ENCODE data around the gene PMFBP1. TPM values are rescaled to one million over a fixed set of nuclear protein-coding genes. Genes with fewer than 3 reads are reported as not detected.

The PMFBP1 gene
- total and polyA plus RNA-seq, 10 of the 15 experiments (the other 5 are each of a cell fraction or from before 2014, with no cell fraction given): 0.40 to 2.3 (median 1.1) TPM

DNA sequence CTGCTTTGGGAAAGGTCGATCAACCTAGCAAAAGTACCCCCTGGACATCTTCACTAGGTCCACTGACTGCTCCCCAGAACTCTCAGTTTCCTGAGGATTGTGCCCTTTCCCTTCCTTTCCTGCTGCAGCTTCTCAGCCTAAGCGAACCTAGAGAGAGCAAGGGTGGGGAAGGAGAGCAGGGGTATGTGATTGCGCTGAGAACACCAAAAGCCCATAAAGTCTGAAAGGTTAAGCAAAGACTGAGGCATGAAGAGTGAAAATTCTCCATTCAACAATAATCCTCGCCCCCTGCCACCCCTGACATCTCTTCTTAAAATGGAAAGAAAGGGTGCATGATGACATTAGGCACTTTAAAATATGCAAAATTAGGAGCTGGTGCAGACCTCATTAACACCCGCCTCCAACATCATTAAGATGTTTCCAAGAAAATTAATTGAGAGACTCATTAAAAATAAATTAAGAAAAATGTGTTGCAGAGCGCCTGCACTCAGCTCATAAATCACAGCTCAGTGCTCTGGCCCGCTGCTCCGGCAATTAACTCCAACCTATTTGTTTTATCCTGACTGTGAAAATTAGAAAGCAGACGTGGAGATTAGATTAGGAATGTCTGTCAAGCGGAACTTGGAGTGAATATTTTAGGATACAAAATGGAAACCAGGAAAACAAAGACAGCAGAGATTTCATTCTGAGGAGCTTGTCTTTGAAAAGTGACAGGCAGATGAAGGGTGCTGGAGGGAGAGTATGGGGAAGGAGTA is 49.1 kb upstream of the PMFBP1 start:
- H3K27me3 ChIP-seq (replicated peaks in 1 of 2; ENCODE audit: control insufficient read depth in 2 of 2, insufficient read depth in 2 of 2, low read length in 1 of 2): no peaks in the 10 kb centered on the region
- no peaks in the 10 kb centered on the region for H3K4me1 ChIP-seq (ENCODE audit: control insufficient read depth, insufficient read depth, low read length)
- H3K9me3 ChIP-seq (replicated peaks; ENCODE audit: control insufficient read depth, insufficient read depth, low read length): no peaks in the 10 kb centered on the region
- no peak for ATAC-seq
- H3K27ac ChIP-seq (ENCODE audit: control insufficient read depth, insufficient read depth): no peak overlapping the region
- in situ Hi-C loops (cut with MboI): no loop called here
- H3K4me3 ChIP-seq: no peak overlapping the region
- FAIRE-seq: no peak
- RAD21 ChIA-PET (ENCODE audit: unreplicated experiment): no interaction called here
- no peaks in the 10 kb centered on the region for H4K20me1 ChIP-seq (ENCODE audit: control insufficient read depth, insufficient read depth)
- intact Hi-C loops (cut with micrococcal nuclease; ENCODE audit: unreplicated experiment): no loop called here
- H3K9ac ChIP-seq (ENCODE audit: control insufficient read depth, insufficient read depth, low read length): no peak overlapping the region
- POLR2A ChIA-PET: no interaction called here
- no TSS peak for BruUV-seq (replicated peaks)
- 71% methylated on average over 10 of the region's 10 CpGs for WGBS (ENCODE audit: insufficient coverage, insufficient replicate concordance, low lambda C conversion rate, missing lambda C conversion rate)
- H3K36me3 ChIP-seq (ENCODE audit: control insufficient read depth in 2 of 2, insufficient read depth in 2 of 2, low read length in 1 of 2): no peaks in the 10 kb centered on the region
- no peak for DNase-seq (ENCODE audit: low read depth, low spot score)
- no peak overlapping the region for H2AFZ ChIP-seq (ENCODE audit: control insufficient read depth, low read depth, low read length)
- SMC1A ChIA-PET (ENCODE audit: uncharacterized antibody, unreplicated experiment): interaction anchor here (1.3 kb wide), 1 partner anchor 95 kb away, joined by 4 read pairs; no protein-coding TSS in a partner anchor
- no peak overlapping the region for H3K4me2 ChIP-seq (ENCODE audit: control insufficient read depth, insufficient read depth)
- H3K79me2 ChIP-seq (ENCODE audit: control insufficient read depth, insufficient read depth, low read length): no peaks in the 10 kb centered on the region
- TF ChIP-seq ETV6 (conservative IDR thresholded peaks at IDR 0.05 in 1 of 2, IDR thresholded peaks at IDR 0.05 in 1 of 2; ENCODE audit: borderline replicate concordance in 1 of 2, low read depth in 1 of 2): no peak
- TF ChIP-seq DPF2 (IDR thresholded peaks at IDR 0.05): no peak
- TF ChIP-seq FOXK2 (IDR thresholded peaks at IDR 0.05): no peak
- TF ChIP-seq EP300 (IDR thresholded peaks at IDR 0.05; ENCODE audit: borderline replicate concordance in 1 of 2, control insufficient read depth in 1 of 2, low read depth in 2 of 2, low read length in 2 of 2): no peak
- TF ChIP-seq MYB (IDR thresholded peaks at IDR 0.05; ENCODE audit: borderline replicate concordance, low read depth, low read length): no peak
- TF ChIP-seq HCFC1 (IDR thresholded peaks at IDR 0.05; ENCODE audit: low read length): no peak
- CTCF ChIA-PET: no interaction called here

DNA sequence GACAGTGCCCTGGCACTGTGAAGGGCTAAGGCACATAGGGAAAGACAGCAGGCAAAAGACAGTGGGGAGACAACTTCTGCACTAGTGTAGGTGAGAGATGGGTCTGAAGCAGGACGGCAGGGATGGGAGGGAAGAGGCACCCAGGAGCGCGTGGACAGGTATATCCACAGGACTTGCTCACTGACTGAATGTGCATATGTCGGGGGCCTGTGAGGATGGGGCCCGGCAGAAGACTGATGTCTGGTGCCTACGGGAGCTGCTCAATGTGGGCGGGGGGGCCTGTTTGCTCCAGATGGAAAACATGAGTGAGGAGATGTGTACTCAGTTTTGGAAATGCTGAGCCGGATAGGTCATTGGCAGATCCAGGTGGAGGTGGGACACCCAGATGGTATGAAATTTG is 47.3 kb upstream of the PMFBP1 start:
- no peak overlapping the region for H3K4me3 ChIP-seq
- no peak for ATAC-seq
- H3K27ac ChIP-seq (ENCODE audit: control insufficient read depth, insufficient read depth): no peak overlapping the region
- H3K79me2 ChIP-seq (ENCODE audit: control insufficient read depth, insufficient read depth, low read length): no peaks in the 10 kb centered on the region
- CTCF ChIA-PET: no interaction called here
- in situ Hi-C loops (cut with MboI) (no loop called here), intact Hi-C loops (cut with micrococcal nuclease; ENCODE audit: unreplicated experiment) (no loop called here)
- no TSS peak for BruUV-seq (replicated peaks)
- no peak for DNase-seq (ENCODE audit: low read depth, low spot score)
- H2AFZ ChIP-seq (ENCODE audit: control insufficient read depth, low read depth, low read length): no peak overlapping the region
- FAIRE-seq: no peak
- RAD21 ChIA-PET (ENCODE audit: unreplicated experiment): no interaction called here
- H3K9me3 ChIP-seq (replicated peaks; ENCODE audit: control insufficient read depth, insufficient read depth, low read length): no peaks in the 10 kb centered on the region
- no peak overlapping the region for H3K4me2 ChIP-seq (ENCODE audit: control insufficient read depth, insufficient read depth)
- no peak overlapping the region for H3K9ac ChIP-seq (ENCODE audit: control insufficient read depth, insufficient read depth, low read length)
- SMC1A ChIA-PET (ENCODE audit: uncharacterized antibody, unreplicated experiment): no interaction called here
- no peaks in the 10 kb centered on the region for H3K36me3 ChIP-seq (ENCODE audit: control insufficient read depth in 2 of 2, insufficient read depth in 2 of 2, low read length in 1 of 2)
- H3K27me3 ChIP-seq (replicated peaks in 1 of 2; ENCODE audit: control insufficient read depth in 2 of 2, insufficient read depth in 2 of 2, low read length in 1 of 2): no peaks in the 10 kb centered on the region
- TF ChIP-seq SREBF2 (IDR thresholded peaks at IDR 0.05; ENCODE audit: low read length) (no peak), MTA2 (IDR thresholded peaks at IDR 0.05; ENCODE audit: low read depth) (no peak), FOXM1 (IDR thresholded peaks at IDR 0.05; ENCODE audit: low read depth, low read length) (no peak), RB1 (IDR thresholded peaks at IDR 0.05; ENCODE audit: borderline replicate concordance) (no peak), HDGF (IDR thresholded peaks at IDR 0.05) (no peak), MTA3 (IDR thresholded peaks at IDR 0.05; ENCODE audit: borderline replicate concordance, low read length) (no peak), SMARCA5 (IDR thresholded peaks at IDR 0.05) (no peak), RCOR1 (conservative IDR thresholded peaks at IDR 0.05; ENCODE audit: low read depth, low read length) (no peak), CBX5 (IDR thresholded peaks at IDR 0.05; ENCODE audit: low read depth) (no peak), SUZ12 (IDR thresholded peaks at IDR 0.05; ENCODE audit: unreplicated experiment) (no peak), MEF2B (IDR thresholded peaks at IDR 0.05; ENCODE audit: partially characterized antibody, poor library complexity, severe bottlenecking) (no peak)
- TF ChIP-seq, protein P1, sequence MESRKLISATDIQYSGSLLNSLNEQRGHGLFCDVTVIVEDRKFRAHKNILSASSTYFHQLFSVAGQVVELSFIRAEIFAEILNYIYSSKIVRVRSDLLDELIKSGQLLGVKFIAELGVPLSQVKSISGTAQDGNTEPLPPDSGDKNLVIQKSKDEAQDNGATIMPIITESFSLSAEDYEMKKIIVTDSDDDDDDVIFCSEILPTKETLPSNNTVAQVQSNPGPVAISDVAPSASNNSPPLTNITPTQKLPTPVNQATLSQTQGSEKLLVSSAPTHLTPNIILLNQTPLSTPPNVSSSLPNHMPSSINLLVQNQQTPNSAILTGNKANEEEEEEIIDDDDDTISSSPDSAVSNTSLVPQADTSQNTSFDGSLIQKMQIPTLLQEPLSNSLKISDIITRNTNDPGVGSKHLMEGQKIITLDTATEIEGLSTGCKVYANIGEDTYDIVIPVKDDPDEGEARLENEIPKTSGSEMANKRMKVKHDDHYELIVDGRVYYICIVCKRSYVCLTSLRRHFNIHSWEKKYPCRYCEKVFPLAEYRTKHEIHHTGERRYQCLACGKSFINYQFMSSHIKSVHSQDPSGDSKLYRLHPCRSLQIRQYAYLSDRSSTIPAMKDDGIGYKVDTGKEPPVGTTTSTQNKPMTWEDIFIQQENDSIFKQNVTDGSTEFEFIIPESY (IDR thresholded peaks at IDR 0.05): no peak
- 77% methylated on average over 8 of the region's 8 CpGs for WGBS (ENCODE audit: insufficient coverage, insufficient replicate concordance, low lambda C conversion rate, missing lambda C conversion rate)
- H4K20me1 ChIP-seq (ENCODE audit: control insufficient read depth, insufficient read depth): no peaks in the 10 kb centered on the region
- POLR2A ChIA-PET: no interaction called here
- no peaks in the 10 kb centered on the region for H3K4me1 ChIP-seq (ENCODE audit: control insufficient read depth, insufficient read depth, low read length)
